Neural progenitor cell (in vitro differentiated cells): ENCODE data around the gene PLEKHA5.

Experiments
- CTCF ChIP-seq: fragments of 200-600 bp; sonication (generic); IDR thresholded peaks from 2 replicates; pipeline ENCODE4 v1.5.1; 2017; ENCODE audit warnings: antibody characterized with exemption, mild to moderate bottlenecking
- EZH2 ChIP-seq: fragments of 200-600 bp; sonication (generic); IDR thresholded peaks from 2 replicates; pipeline ENCODE4 v1.6.1; 2017; ENCODE audit warnings: antibody characterized with exemption, mild to moderate bottlenecking, moderate library complexity
- EZH2phosphoT487 ChIP-seq: fragments of 200-600 bp; sonication (generic); IDR thresholded peaks from 2 replicates; pipeline ENCODE4 v1.6.1; 2017; ENCODE audit warnings: antibody characterized with exemption

GRCh38 chr12:19298836-19299605, 169.5 kb downstream of the PLEKHA5 start:
- no peak for TF ChIP-seq CTCF
- no peak for TF ChIP-seq EZH2
- no peak for TF ChIP-seq EZH2phosphoT487
